Retinal pigment epithelial cell (primary cell): ENCODE data around the gene TBL1X.

Source experiments
- DNase-seq: peaks from one replicate; pipeline ENCODE4 v3.0.0-alpha.2; 2010; ENCODE audit warnings: low read depth
- H3K4me3 ChIP-seq: 2 replicates; pipeline ENCODE4 v1.5.1; 2011; ENCODE audit warnings: mild to moderate bottlenecking, low read length, control low read depth, moderate library complexity
- TF ChIP-seq, protein P1 (sequence below): conservative IDR thresholded peaks from 2 replicates; pipeline ENCODE4 v1.5.1; 2011; ENCODE audit warnings: low read depth, low read length, control low read depth, inconsistent platforms

Gene TBL1X

DNA sequence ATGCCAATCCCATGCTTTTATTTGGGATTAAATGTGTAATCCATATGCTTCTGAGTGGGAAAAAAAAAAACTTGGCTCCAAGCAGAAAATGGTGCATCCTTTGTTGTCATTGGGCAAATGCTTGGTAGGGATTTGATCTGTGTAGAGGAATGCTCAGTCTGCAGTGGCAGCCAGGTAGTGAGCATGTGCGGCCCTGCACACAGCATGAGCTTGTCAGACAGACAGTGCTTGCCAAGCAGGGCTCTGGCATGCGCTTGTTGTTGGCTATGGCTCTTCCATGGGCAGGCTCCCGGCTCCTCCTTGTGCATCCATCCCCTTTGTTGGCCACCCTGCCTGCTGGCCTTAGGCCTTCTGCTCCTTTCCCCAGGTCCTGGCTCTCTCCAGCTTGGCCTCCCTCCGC is 170.5 kb downstream of the TBL1X start:
- no peak for DNase-seq
- H3K4me3 ChIP-seq = no peak overlapping the region
- TF ChIP-seq, protein P1, sequence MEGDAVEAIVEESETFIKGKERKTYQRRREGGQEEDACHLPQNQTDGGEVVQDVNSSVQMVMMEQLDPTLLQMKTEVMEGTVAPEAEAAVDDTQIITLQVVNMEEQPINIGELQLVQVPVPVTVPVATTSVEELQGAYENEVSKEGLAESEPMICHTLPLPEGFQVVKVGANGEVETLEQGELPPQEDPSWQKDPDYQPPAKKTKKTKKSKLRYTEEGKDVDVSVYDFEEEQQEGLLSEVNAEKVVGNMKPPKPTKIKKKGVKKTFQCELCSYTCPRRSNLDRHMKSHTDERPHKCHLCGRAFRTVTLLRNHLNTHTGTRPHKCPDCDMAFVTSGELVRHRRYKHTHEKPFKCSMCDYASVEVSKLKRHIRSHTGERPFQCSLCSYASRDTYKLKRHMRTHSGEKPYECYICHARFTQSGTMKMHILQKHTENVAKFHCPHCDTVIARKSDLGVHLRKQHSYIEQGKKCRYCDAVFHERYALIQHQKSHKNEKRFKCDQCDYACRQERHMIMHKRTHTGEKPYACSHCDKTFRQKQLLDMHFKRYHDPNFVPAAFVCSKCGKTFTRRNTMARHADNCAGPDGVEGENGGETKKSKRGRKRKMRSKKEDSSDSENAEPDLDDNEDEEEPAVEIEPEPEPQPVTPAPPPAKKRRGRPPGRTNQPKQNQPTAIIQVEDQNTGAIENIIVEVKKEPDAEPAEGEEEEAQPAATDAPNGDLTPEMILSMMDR = no peak

DNA sequence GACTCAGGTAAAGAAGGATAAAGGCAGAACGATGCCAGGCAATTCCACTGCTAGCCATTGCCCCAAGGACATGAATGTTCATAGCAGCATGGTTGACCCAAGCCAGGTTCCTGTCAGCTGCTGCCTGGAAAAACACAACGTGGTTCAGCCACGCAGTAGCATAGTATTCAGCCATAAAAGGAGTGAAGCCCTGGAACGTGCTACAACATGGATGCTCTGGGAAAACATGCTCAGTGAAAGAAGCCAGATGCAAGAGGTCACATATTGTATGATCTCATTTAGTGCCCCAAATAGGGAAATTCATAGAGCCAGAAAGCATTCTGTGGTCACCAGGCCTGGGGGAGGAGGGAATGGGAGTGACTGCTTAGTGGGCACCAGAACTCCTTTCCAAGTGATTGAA is 170.9 kb downstream of the TBL1X start:
- DNase-seq = no peak
- no peak overlapping the region for H3K4me3 ChIP-seq
- TF ChIP-seq, protein P1 = no peak

DNA sequence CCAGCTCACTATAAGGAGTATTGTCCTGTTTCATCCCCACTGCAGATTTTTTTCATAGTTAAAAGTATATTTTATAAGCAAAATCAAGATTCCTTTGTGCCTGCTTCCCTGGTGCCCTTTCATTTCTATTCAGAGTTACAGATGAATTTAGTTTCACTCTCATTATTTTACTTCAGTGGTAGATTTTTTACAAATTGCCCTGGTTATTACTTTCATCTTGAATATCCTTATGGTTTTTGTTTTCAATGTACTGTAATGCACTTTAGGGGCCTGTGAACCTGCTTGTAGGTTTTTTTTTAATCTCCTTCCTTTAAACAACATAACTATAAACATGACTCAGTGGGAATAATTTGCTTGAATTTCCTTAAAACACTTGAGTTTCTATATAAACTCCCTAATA is 174.0 kb downstream of the TBL1X start:
- TF ChIP-seq, protein P1 = no peak
- H3K4me3 ChIP-seq = no peak overlapping the region
- DNase-seq = no peak

DNA sequence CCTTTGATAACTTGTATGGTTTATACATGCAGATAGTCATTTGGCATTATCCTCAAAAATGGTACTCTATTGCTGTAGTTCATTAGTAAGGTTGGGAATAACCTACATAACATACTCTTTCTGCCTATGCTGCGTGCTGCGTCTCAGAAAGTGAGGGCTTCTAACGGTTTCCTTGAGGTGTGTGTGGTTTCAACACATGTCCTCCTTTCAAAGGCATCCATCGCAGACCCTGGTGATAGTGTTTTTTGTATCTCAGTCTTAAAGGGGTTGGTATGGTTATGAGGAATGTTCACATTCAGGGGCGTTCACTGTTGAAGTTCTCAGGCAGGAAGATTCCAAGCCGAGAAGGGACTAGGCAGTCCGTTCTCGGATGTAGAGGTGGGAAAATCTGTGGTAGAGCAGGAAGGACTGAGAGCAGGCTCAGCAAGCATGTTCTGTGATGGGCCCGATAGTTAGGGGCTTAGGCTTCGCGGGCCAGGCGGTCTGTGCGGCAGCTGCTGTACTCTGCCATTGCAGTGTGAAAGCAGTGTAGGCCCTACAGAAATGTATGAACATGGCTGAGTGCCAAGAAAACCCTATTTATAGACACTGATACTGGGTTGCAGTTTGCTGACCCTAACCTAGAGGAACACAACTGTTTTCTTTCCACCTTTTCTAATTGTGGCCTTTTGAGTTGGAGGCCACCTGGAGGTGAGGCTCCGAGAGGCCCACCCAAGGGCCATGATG is 177.6 kb downstream of the TBL1X start:
- no peak for DNase-seq
- no peak overlapping the region for H3K4me3 ChIP-seq
- TF ChIP-seq, protein P1 = no peak

DNA sequence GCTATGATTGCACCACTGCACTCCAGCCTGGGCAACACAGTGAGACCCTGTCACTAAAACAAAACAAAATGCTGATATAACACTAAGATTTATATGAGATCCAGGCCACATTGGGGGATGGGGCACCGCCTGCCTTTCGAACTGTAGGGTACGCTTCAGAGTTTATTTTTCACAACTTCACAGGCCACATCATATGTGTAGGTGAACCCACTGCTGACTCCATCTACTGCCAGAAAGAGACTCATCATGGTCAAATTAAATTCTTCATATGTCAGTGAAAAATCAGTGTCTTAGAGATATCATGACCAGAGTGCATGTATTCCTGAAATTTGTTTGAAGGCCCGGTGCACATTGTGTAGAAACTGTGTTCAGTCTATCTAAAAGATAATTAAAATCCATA is 178.9 kb downstream of the TBL1X start:
- TF ChIP-seq, protein P1 = no peak
- no peak for DNase-seq
- H3K4me3 ChIP-seq = no peak overlapping the region

DNA sequence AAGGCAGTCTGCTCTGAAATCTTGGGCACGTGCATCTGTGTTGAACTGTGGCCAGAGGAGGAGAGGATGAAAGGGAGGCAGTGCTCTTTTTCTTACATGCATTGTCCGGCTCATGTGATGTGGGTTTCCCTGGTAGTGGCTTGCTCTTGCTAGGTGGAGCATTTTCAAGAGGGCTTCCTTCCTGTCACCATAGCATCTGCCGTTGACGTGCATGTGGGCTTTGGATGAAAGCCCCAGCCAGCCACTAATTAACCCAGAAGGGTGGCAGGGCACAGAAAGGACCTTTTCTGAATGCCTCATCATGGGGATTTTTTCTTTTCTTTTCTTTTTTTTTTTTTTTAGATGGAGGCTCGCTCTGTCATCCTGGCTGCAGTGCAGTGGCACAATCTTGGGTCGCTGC is 179.5 kb downstream of the TBL1X start:
- H3K4me3 ChIP-seq = no peak overlapping the region
- TF ChIP-seq, protein P1 = no peak
- no peak for DNase-seq

DNA sequence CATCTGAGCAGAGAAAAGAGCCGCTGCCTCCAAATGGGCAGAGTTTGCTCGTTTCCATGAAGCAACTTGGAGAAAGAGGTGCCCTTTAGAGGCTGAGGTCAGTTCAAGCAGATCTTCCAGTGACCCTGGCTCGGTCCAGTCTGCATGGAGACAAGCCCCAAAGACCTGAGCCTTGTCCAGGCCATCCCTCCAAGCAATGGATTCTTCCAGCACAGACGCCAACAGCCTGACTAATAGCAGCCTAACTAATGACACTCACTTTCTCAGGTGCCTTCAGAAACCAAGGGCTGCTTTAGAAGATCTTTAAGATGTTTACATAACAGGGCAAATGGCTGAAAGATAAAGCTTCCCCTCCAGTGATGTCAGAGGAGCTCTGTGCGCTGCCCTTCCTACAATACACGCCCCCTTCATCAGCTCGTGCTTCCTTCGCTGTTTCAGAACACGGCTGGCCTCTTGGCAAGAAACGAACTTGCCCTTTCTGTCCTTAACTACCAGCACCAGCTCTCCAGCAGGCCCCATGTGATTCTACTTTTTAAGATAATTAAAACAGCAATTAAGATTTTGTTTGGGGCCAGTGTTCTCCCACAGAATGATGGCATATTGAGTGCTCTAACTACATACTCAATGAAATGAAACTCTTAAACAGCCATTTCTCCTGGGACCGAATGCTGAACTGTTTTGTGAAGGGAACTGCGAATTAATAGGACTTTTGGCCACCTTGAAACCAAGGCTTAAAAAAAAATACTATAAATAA is 181.8 kb downstream of the TBL1X start:
- peak; percentile 12 for DNase-seq
- H3K4me3 ChIP-seq = no peak overlapping the region
- TF ChIP-seq, protein P1 = no peak
